IMR-90 (cell line): Measurements from ENCODE around the gene FMN1. TPM values are rescaled to one million over a fixed set of nuclear protein-coding genes. Genes with fewer than 3 reads are reported as not detected.

ENCODE experiments used
- ATAC-seq: fragments of 200-7000 bp; cut with Tn5 transposase; 2 replicates; pipeline ENCODE4 v1.9.1; 2020; ENCODE audit warnings: low read depth, mild to moderate bottlenecking, moderate library complexity
- BruUV-seq: library from RNA; stranded (reverse); fragments of 400-500 nt; replicated peaks from 2 replicates; lab custom pipeline; 2021; lab: Mats Ljungman, UMichigan
- CTCF ChIA-PET: fragments of 300-600 bp; formaldehyde crosslinking; extraction: SDS; loops from one replicate; lab custom pipeline; 2021; ENCODE audit warnings: antibody characterized with exemption; lab: Yijun Ruan, JAX
- POLR2A ChIA-PET: fragments of 300-600 bp; sonication (Branson Sonifier 250); formaldehyde crosslinking; loops from one replicate; lab custom pipeline; 2022; ENCODE audit warnings: antibody characterized with exemption; ENCODE audit not compliant: unreplicated experiment; lab: Charles Lee
- DNase-seq: peaks from one replicate; pipeline ENCODE4 v3.0.0; 2013
- H2AFZ ChIP-seq: replicated peaks from 2 replicates; pipeline ENCODE3; 2013; ENCODE audit warnings: low read length, mild to moderate bottlenecking; ENCODE audit not compliant: poor library complexity
- H2AK5ac ChIP-seq: 2 replicates; pipeline ENCODE4 v1.6.1; 2013; ENCODE audit warnings: low read depth, low read length, inconsistent platforms
- H2AK9ac ChIP-seq: replicated peaks from 2 replicates; pipeline ENCODE3; 2013; ENCODE audit warnings: mild to moderate bottlenecking, low read depth, low read length, moderate library complexity; ENCODE audit not compliant: poor library complexity
- H2BK120ac ChIP-seq: 2 replicates; pipeline ENCODE4 v1.6.1; 2013; ENCODE audit warnings: low read depth, low read length, inconsistent platforms
- H2BK15ac ChIP-seq: 3 replicates; pipeline ENCODE4 v1.6.1; 2013; ENCODE audit warnings: low read depth, low read length, inconsistent platforms
- H2BK20ac ChIP-seq: 2 replicates; pipeline ENCODE4 v1.6.1; 2013; ENCODE audit warnings: low read depth, mild to moderate bottlenecking, inconsistent platforms, low read length, moderate library complexity
- H2BK5ac ChIP-seq: 2 replicates; pipeline ENCODE4 v1.6.1; 2013; ENCODE audit warnings: mild to moderate bottlenecking, low read depth, low read length, inconsistent platforms; ENCODE audit not compliant: poor library complexity, severe bottlenecking
- H3K14ac ChIP-seq: replicated peaks from 2 replicates; pipeline ENCODE4 v1.6.1; 2013; ENCODE audit warnings: low read depth, low read length, inconsistent platforms
- H3K18ac ChIP-seq: 2 replicates; pipeline ENCODE4 v1.6.1; 2013; ENCODE audit warnings: low read depth, low read length, control low read depth
- H3K23ac ChIP-seq: 2 replicates; pipeline ENCODE4 v1.6.1; 2013; ENCODE audit warnings: low read depth, low read length, inconsistent platforms
- H3K27ac ChIP-seq: 2 replicates; pipeline ENCODE4 v1.5.1; 2013; ENCODE audit warnings: mild to moderate bottlenecking, control low read depth, low read length; ENCODE audit not compliant: insufficient read depth
- H3K27me3 ChIP-seq: 2 replicates; pipeline ENCODE4 v1.6.1; 2013; ENCODE audit warnings: low read length; ENCODE audit not compliant: control insufficient read depth, insufficient read depth
- H3K36me3 ChIP-seq: 2 replicates; pipeline ENCODE4 v1.6.1; 2013; ENCODE audit warnings: low read length, mixed read lengths; ENCODE audit not compliant: control insufficient read depth, insufficient read depth
- H3K4ac ChIP-seq: 2 replicates; pipeline ENCODE4 v1.6.1; 2013; ENCODE audit warnings: low read depth, low read length, inconsistent platforms
- H3K4me1 ChIP-seq: 2 replicates; pipeline ENCODE4 v1.6.1; 2013; ENCODE audit warnings: low read length, mixed read lengths; ENCODE audit not compliant: control insufficient read depth, insufficient read depth
- H3K4me2 ChIP-seq: 2 replicates; pipeline ENCODE4 v1.6.1; 2013; ENCODE audit warnings: low read depth, mild to moderate bottlenecking, control low read depth, low read length, moderate library complexity
- H3K4me3 ChIP-seq: 2 replicates; pipeline ENCODE4 v1.5.1; 2013; ENCODE audit warnings: low read depth, mild to moderate bottlenecking, control low read depth, low read length, moderate library complexity; ENCODE audit not compliant: insufficient read depth
- H3K56ac ChIP-seq: 2 replicates; pipeline ENCODE4 v1.6.1; 2013; ENCODE audit warnings: low read length, inconsistent platforms; ENCODE audit not compliant: insufficient read depth; ENCODE audit errors: extremely low read depth
- H3K79me1 ChIP-seq, 2 experiments: 2 replicates each; pipeline ENCODE4 v1.6.1; 2013; ENCODE audit warnings: low read length in 2 of 2, inconsistent platforms in 1 of 2, low read depth in 1 of 2
- H3K9ac ChIP-seq: 2 replicates; pipeline ENCODE4 v1.6.1; 2013; ENCODE audit warnings: low read depth, low read length, control low read depth
- H3K9me1 ChIP-seq: 2 replicates; pipeline ENCODE4 v1.6.1; 2013; ENCODE audit warnings: low read length, inconsistent platforms; ENCODE audit not compliant: insufficient read depth
- H3K9me3 ChIP-seq: 2 replicates; pipeline ENCODE4 v1.6.1; 2013; ENCODE audit warnings: low read length; ENCODE audit not compliant: control insufficient read depth, insufficient read depth
- H4K20me1 ChIP-seq: 2 replicates; pipeline ENCODE4 v1.6.1; 2013; ENCODE audit warnings: low read length, inconsistent platforms; ENCODE audit not compliant: insufficient read depth
- H4K5ac ChIP-seq: 2 replicates; pipeline ENCODE4 v1.6.1; 2013; ENCODE audit warnings: mild to moderate bottlenecking, low read depth, low read length, control low read depth
- H4K8ac ChIP-seq, 2 experiments: 2 replicates each; pipeline ENCODE4 v1.6.1; 2013; ENCODE audit warnings: low read depth in 2 of 2, low read length in 2 of 2, control low read depth in 1 of 2, inconsistent platforms in 1 of 2
- H4K91ac ChIP-seq: 2 replicates; pipeline ENCODE4 v1.6.1; 2013; ENCODE audit warnings: low read depth, low read length, inconsistent platforms; ENCODE audit not compliant: insufficient read depth
- CEBPB ChIP-seq: IDR thresholded peaks from 2 replicates; pipeline ENCODE4 v1.6.1; 2012; ENCODE audit warnings: low read depth, low read length, improper control_type of control experiment
- CHD1 ChIP-seq: IDR thresholded peaks from 2 replicates; pipeline ENCODE4 v1.6.1; 2012; ENCODE audit warnings: low read depth, low read length, improper control_type of control experiment
- FOS ChIP-seq: fragments of 150-350 bp; IDR thresholded peaks from 2 replicates; pipeline ENCODE4 v1.6.1; 2016; ENCODE audit warnings: low read depth, low read length
- MAFK ChIP-seq: IDR thresholded peaks from 2 replicates; pipeline ENCODE4 v1.6.1; 2012; ENCODE audit warnings: low read depth, low read length, improper control_type of control experiment
- MAZ ChIP-seq: IDR thresholded peaks from 2 replicates; pipeline ENCODE4 v1.6.1; 2012; ENCODE audit warnings: low read depth, mild to moderate bottlenecking, low read length, improper control_type of control experiment, moderate library complexity, borderline replicate concordance
- MXI1 ChIP-seq: IDR thresholded peaks from 2 replicates; pipeline ENCODE4 v1.6.1; 2012; ENCODE audit warnings: low read depth, mild to moderate bottlenecking, low read length, moderate library complexity, borderline replicate concordance
- NFE2L2 ChIP-seq: fragments of 150-350 bp; IDR thresholded peaks from 2 replicates; pipeline ENCODE4 v1.6.1; 2016; ENCODE audit warnings: low read depth, mild to moderate bottlenecking, low read length
- RAD21 ChIP-seq: IDR thresholded peaks from 2 replicates; pipeline ENCODE4 v1.6.1; 2012; ENCODE audit warnings: low read length, improper control_type of control experiment
- RCOR1 ChIP-seq: IDR thresholded peaks from 2 replicates; pipeline ENCODE4 v1.6.1; 2012; ENCODE audit warnings: mild to moderate bottlenecking, low read length, improper control_type of control experiment; ENCODE audit not compliant: insufficient replicate concordance
- RFX5 ChIP-seq: IDR thresholded peaks from 2 replicates; pipeline ENCODE4 v1.8.0; 2012; ENCODE audit warnings: low read depth, mild to moderate bottlenecking, low read length, moderate library complexity
- WGBS, 2 experiments: methylation state at CpG; one replicate each; pipeline versions ENCODE4 v1.1.5 to v1.1.7; 2013; ENCODE audit warnings: missing lambda C conversion rate in 2 of 2; ENCODE audit not compliant: insufficient read length in 1 of 2; ENCODE audit errors: extremely low coverage in 2 of 2; 5-methylcytosine and 5-hydroxymethylcytosine counted together
- dilution Hi-C: fragments of 300-500 bp; cut with HindIII; formaldehyde crosslinking; loops from one replicate; pipeline ENCODE4 v1.14.3; 2018; ENCODE audit warnings: low sequenced_read_pairs; ENCODE audit not compliant: unreplicated experiment
- in situ Hi-C: fragments of 300-500 bp; cut with MboI; formaldehyde crosslinking; loops from 3 replicates; pipeline ENCODE4 v1.14.3; 2019; ENCODE audit warnings: low sequenced_read_pairs, inconsistent platforms, mixed read lengths
- intact Hi-C: fragments of 100-400 bp; cut with micrococcal nuclease; formaldehyde crosslinking; loops from 2 replicates; pipeline ENCODE4 v1.10.0; 2022
- polyA plus RNA-seq, 3 experiments: library from polyadenylated mRNA; depleted of rRNA; stranded (reverse); fragments of >200 nt; gene quantifications; 2 replicates each; pipeline ENCODE4 v1.2.3, GENCODE V29; 2012; ENCODE audit warnings: low replicate concordance in 1 of 3
- total RNA-seq: library from RNA; depleted of rRNA; stranded (reverse); fragments of >200 nt; gene quantifications from 2 replicates; pipeline ENCODE4 v1.2.3, GENCODE V29; 2012
- TF ChIP-seq, protein P1 (sequence below): fragments of 150-350 bp; IDR thresholded peaks from 2 replicates; pipeline ENCODE4 v1.6.1; 2017; ENCODE audit warnings: mild to moderate bottlenecking, antibody characterized with exemption, low read length, low read depth
- TF ChIP-seq, protein P2 (sequence below): conservative IDR thresholded peaks from 2 replicates; pipeline ENCODE4 v1.5.1; 2012; ENCODE audit warnings: mild to moderate bottlenecking, low read depth, low read length, improper control_type of control experiment

Gene FMN1
- total and polyA plus RNA-seq, 2 of the 4 experiments (the other 2 are of a cell fraction): 7.3 to 17.6 TPM

DNA sequence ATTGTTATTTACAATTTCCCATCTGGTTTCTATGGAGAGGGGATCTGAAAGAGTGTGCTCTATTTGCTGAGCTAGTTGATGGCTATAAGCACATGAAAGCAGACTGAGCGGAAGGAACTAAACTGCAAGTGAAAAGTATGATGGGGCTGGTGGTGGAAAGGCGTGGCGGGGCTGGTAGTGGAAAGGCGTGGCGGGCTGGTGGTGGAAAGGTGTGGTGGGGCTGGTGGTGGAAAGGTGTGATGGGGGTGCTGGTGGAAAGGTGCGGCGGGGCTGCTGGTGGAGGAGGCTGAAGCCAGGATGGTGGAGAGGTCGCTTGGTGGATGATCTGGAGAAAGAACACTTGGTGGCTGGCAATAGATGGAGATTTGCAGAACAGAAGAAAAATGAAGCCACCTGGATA is 136.7 kb downstream of the FMN1 start:
- WGBS, 2 experiments: 100% methylated on average over 2 of the region's 8 CpGs; no CpG with 5 or more reads in 1 of the 2 experiments
- no peak overlapping the region for H2BK15ac ChIP-seq
- H3K9ac ChIP-seq: no peak overlapping the region
- no peak overlapping the region for H3K4ac ChIP-seq
- H3K4me3 ChIP-seq: no peak overlapping the region
- no peak overlapping the region for H3K14ac ChIP-seq
- no peak overlapping the region for H2AFZ ChIP-seq
- intact Hi-C loops (no loop called here), in situ Hi-C loops (loop anchor here (25.0 kb wide), 1 partner anchor 629 kb away; no protein-coding TSS in a partner anchor), dilution Hi-C loops (no loop called here)
- no peak for DNase-seq
- H3K4me1 ChIP-seq: peaks cover 4% of the 10 kb centered on the region
- H4K8ac ChIP-seq: no peak overlapping the region
- no peak for TF ChIP-seq MAZ
- TF ChIP-seq, protein P1, sequence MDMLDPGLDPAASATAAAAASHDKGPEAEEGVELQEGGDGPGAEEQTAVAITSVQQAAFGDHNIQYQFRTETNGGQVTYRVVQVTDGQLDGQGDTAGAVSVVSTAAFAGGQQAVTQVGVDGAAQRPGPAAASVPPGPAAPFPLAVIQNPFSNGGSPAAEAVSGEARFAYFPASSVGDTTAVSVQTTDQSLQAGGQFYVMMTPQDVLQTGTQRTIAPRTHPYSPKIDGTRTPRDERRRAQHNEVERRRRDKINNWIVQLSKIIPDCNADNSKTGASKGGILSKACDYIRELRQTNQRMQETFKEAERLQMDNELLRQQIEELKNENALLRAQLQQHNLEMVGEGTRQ: no peak
- TF ChIP-seq, protein P2, sequence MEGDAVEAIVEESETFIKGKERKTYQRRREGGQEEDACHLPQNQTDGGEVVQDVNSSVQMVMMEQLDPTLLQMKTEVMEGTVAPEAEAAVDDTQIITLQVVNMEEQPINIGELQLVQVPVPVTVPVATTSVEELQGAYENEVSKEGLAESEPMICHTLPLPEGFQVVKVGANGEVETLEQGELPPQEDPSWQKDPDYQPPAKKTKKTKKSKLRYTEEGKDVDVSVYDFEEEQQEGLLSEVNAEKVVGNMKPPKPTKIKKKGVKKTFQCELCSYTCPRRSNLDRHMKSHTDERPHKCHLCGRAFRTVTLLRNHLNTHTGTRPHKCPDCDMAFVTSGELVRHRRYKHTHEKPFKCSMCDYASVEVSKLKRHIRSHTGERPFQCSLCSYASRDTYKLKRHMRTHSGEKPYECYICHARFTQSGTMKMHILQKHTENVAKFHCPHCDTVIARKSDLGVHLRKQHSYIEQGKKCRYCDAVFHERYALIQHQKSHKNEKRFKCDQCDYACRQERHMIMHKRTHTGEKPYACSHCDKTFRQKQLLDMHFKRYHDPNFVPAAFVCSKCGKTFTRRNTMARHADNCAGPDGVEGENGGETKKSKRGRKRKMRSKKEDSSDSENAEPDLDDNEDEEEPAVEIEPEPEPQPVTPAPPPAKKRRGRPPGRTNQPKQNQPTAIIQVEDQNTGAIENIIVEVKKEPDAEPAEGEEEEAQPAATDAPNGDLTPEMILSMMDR: no peak
- no peak for TF ChIP-seq FOS
- no peak for TF ChIP-seq RAD21
- TF ChIP-seq CHD1: no peak
- no peak for TF ChIP-seq CEBPB
- TF ChIP-seq MAFK: no peak
- TF ChIP-seq NFE2L2: no peak
- TF ChIP-seq MXI1: no peak
- no peak for TF ChIP-seq RCOR1
- TF ChIP-seq RFX5: no peak
- no peak overlapping the region for H3K27ac ChIP-seq
- H2BK120ac ChIP-seq: no peak overlapping the region
- no peaks in the 10 kb centered on the region for H3K9me3 ChIP-seq
- ChIA-PET POLR2A (no interaction called here), CTCF (interaction anchor here (0.6 kb wide), 1 partner anchor 16 kb away, joined by 3 read pairs; no protein-coding TSS in a partner anchor)
- ATAC-seq: no peak
- no peak overlapping the region for H3K18ac ChIP-seq
- no peak overlapping the region for H3K56ac ChIP-seq
- no peak overlapping the region for H4K5ac ChIP-seq
- H2AK5ac ChIP-seq: no peak overlapping the region
- BruUV-seq: no TSS peak
- no peaks in the 10 kb centered on the region; the same call in 1 of the 2 replicates for H3K36me3 ChIP-seq
- no peaks in the 10 kb centered on the region; the same call in 1 of the 2 replicates for H3K9me1 ChIP-seq
- H2AK9ac ChIP-seq: no peak overlapping the region
- no peak overlapping the region for H2BK5ac ChIP-seq
- H4K91ac ChIP-seq: no peak overlapping the region
- peaks cover 25 to 63% of the 10 kb centered on the region in 2 experiments for H3K79me1 ChIP-seq
- H2BK20ac ChIP-seq: no peak overlapping the region
- no peak overlapping the region for H3K23ac ChIP-seq
- peaks cover 56% of the 10 kb centered on the region; the same call in 1 of the 2 replicates for H4K20me1 ChIP-seq
- no peak overlapping the region for H3K4me2 ChIP-seq
- no peaks in the 10 kb centered on the region for H3K27me3 ChIP-seq
